ENCODE measurements around the gene TEC.
"Not testable (repeated sequence)": the region's sequence is repeated elsewhere in the genome, so short reads cannot be mapped to it uniquely, and the experiment has no call there.

Gene TEC

DNA sequence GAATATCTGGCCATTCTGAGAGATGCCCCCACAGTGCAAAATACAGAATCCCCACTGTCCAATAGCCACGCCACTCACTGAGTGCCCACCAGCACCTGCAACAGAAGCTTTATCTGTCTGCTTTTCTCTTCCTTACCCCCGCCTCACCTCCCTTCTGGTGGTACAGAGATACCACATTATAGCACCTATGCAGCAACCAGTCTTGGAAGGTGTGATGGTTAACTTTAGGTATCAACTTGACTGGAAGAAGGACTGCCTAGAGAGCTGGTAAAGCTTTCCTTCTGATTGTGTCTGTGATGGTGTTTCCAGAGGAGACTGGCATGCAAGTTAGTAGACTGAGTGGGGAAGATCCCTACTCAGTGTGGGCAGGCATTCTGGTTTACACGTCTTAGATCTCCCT, 73.8 kb downstream of the TEC start:
- no peak for DNase-seq (ENCODE audit: low spot score)

- DNase-seq (ENCODE audit: low spot score): no peak
Observed at GRCh38 chr4:48195374-48195773, 74.3 kb downstream of the TEC start.

DNA sequence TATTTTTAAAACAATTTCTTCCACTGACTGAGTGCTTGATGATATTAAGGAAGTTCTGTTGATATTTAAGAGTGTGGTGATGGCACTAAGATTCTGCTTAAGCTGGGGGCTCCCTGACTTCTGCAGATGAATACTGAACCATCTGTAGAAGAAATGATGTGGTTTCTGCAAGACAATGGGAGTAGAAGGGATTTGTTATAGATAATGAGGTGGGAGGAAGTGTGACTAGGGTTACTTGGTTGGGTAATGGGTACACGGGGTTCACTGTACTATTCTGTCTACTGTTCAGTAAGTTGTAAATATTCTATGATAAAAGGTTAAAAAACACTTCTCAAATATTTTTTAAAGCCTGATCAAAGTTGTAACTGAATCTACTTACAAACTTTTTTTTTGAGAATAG, 74.7 kb downstream of the TEC start:
- DNase-seq (ENCODE audit: low spot score): no peak

DNA sequence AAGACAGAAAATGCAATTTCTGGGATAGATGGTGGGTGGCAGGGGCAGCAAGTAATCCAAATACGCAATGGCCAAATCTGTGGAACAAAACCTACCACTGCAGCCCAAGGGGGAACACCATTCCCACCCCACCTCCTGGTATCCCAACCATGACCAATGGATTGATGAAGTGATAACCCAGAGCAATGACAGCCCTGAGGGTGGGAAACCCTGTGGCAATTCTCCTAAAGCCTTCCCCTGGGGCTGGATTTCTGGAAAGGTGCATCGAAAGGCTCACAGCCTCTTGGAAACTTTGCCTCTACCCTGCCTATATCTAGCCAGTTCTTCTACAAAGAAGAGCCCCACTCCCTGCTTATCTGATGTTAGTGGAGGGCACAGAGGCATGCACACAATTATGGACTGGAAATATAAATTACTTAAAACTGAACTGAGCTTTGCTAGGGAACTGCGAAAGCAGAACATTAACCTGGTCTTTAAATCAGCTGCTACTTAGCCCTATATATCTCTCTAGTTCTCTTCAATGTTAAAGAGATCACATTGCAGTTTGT, 75.6 kb downstream of the TEC start:
- no peak for DNase-seq (ENCODE audit: low spot score)

- no peak for DNase-seq (ENCODE audit: low spot score)
Observed at GRCh38 chr4:48193096-48193836, 76.4 kb downstream of the TEC start.

GRCh38 chr4:48191758-48192157, 77.9 kb downstream of the TEC start:
- DNase-seq (ENCODE audit: low spot score): no peak

DNA sequence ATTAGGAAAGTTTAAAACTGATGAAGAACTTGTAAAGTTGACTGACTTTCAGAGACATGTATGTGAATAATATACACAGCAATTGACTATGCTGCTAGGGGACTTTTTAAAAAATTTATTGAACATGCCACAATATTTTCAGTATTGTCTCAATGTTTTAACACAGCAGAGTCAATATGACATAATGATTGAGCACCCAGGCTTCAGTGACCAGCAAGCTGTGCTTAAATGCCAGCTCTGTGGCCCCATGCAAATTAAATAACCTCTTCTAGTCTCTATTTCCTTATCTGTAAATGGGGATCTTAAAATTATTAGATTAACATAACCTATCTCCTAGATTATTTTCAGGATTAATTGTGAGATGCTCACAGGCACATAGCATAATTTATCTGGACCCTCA, 78.8 kb downstream of the TEC start:
- DNase-seq (ENCODE audit: low spot score): no peak

DNA sequence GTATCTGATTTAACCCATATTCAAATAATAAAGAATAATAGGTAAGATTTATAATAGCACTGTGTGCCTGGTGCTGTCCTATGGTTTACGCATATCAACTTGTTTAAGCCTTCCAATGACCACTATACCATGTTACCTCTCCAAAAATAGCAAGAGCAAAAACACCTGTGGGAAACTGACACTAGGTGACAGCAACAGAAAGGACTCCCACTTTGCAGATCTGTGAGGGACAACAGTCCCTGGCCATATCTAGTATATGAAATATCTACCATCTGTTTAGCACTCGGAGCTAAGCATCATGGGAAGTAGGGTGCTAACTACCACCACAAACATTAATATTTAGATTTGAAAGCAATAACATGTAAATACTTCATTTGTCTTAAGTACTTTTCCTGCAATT, 79.9 kb downstream of the TEC start:
- DNase-seq (ENCODE audit: low spot score): no peak

DNA sequence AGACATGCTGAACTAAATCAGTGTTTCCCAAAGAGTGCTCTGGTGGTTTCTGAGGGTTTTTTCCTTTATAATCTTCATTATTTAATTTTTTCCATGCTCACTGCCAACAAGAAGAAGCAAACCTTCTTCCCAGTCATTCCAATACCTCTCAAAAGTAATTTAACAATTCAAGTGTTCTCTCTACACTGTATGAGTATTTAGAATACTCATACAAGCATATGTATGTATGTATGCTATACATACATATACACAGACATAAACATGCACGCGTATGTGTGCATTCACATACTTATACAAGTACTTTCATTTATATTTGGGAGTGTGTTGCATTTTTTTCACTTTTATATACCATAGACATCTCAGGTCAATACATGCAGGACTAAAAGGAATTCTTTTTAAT, 81.2 kb downstream of the TEC start:
- no peak for DNase-seq (ENCODE audit: low spot score)

- no peak for DNase-seq (ENCODE audit: low spot score)
Observed at GRCh38 chr4:48187813-48188212, 81.8 kb downstream of the TEC start.

DNA sequence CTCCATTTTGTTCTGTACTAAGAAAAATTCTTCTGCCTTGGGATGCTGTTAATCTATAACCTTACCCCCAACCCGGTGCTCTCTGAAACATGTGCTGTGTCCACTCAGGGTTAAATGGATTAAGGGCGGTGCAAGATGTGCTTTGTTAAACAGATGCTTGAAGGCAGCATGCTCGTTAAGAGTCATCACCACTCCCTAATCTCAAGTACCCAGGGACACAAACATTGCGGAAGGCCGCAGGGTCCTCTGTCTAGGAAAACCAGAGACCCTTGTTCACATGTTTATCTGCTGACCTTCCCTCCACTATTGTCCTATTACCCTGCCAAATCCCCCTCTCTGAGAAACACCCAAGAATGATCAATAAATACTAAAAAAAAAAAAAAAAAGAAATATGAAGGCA, 82.6 kb downstream of the TEC start:
- not testable (repeated sequence) for DNase-seq (ENCODE audit: low spot score)

- DNase-seq (ENCODE audit: low spot score): not testable (repeated sequence)
Observed at GRCh38 chr4:48186394-48186793, 83.2 kb downstream of the TEC start.

DNA sequence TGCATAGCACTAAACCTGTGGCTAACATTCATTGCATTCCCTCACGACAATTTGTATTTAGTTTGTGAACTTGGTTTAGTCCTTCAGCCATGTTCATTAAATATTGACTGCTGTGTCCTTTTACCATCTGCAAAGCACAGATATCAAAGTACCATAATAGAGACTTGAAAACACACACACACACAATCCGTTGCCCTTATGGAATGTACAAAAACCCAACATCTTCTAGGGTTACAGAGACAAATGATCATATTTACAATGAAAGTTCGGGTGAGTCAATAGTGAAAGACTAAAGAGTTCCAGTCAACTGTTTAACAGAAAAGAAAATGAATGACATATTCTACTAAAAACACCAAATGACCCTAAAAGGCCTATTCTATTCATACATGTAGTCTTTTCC, 84.8 kb downstream of the TEC start:
- no peak for DNase-seq (ENCODE audit: low spot score)

GRCh38 chr4:48180234-48180633, 89.4 kb downstream of the TEC start:
- no peak for DNase-seq (ENCODE audit: low spot score)

- no peak for DNase-seq (ENCODE audit: low spot score)
Observed at GRCh38 chr4:48178931-48179330, 90.7 kb downstream of the TEC start.

GRCh38 chr4:48175806-48176205, 93.8 kb downstream of the TEC start:
- no peak for DNase-seq (ENCODE audit: low spot score)

DNA sequence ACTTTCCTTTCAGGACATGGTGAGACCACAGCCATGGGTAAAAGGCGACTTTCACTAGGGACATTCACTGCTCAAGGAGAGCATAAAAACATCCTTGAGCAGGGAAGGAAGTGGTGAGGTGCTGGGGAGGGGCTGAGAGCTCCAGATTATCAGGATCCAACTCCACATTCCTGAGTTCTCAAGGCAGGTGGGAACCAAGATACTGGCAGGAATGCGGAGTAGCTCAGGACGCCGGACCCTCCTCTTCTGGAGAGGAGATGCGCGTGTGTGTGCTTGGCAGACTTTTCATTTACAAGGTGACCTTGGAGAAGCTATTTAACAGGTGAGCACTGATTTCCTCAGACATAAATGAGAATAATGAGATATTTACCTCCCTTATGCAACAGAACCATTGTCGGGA, 94.3 kb downstream of the TEC start:
- DNase-seq (ENCODE audit: low spot score): peak; percentile 41

- no peak for DNase-seq (ENCODE audit: low spot score)
Observed at GRCh38 chr4:48173056-48173991, 96.3 kb downstream of the TEC start.

DNA sequence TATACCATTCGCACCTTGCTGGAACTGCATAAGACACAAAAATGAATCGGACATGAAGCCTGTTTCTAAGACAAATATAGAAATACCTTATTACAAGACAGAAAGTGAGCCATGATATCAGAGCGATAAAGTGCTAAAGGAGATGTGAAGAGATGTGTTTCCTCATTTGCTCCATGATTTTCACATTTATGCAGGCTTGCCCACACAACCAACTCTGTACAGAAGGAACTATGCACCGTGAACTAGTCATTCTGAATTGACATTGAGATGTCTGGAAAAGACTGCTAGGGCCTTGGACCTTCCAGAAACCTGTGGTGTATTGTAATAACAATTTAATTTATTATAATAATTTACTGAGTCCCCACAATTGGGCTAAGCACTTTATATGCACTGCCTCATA, 97.0 kb downstream of the TEC start:
- no peak for DNase-seq (ENCODE audit: low spot score)

- DNase-seq (ENCODE audit: low spot score): no peak
Observed at GRCh38 chr4:48169636-48170035, 100.0 kb downstream of the TEC start.

- DNase-seq (ENCODE audit: low spot score): no peak
Observed at GRCh38 chr4:48167538-48168263, 101.9 kb downstream of the TEC start.

GRCh38 chr4:48164561-48164960, 105.1 kb downstream of the TEC start:
- not testable (repeated sequence) for DNase-seq (ENCODE audit: low spot score)
